CD4-positive, alpha-beta memory T cell (primary cell): ENCODE measurements around the gene COPS4. TPM values are rescaled to one million over a fixed set of nuclear protein-coding genes. Genes with fewer than 3 reads are reported as not detected.
A peak's percentile ranks its signal among the peaks of the same experiment; 100 is the strongest.

Source experiments
- CTCF ChIA-PET: fragments of 350-600 bp; sonication (Branson Sonifier 250); formaldehyde crosslinking; loops from one replicate; lab custom pipeline; 2021; ENCODE audit warnings: inconsistent platforms; ENCODE audit not compliant: partially characterized antibody; lab: Charles Lee
- POLR2A ChIA-PET: fragments of 350-600 bp; sonication (Branson Sonifier 250); formaldehyde crosslinking; loops from one replicate; lab custom pipeline; 2021; ENCODE audit not compliant: partially characterized antibody; lab: Charles Lee
- DNase-seq, 5 donors: peaks; one replicate each; pipeline versions ENCODE4 v3.0.0 to v3.0.0-alpha.2; 2020 to 2022; ENCODE audit warnings: mixed read lengths in 1 of 5
- H3K27ac ChIP-seq: one replicate; pipeline ENCODE4 v1.7.0; 2013; ENCODE audit warnings: low read depth, low read length
- H3K27me3 ChIP-seq: 2 replicates; pipeline ENCODE4 v1.7.0; 2013; ENCODE audit warnings: mild to moderate bottlenecking, low read length, moderate library complexity; ENCODE audit not compliant: insufficient read depth
- H3K36me3 ChIP-seq: 2 replicates; pipeline ENCODE4 v1.7.0; 2013; ENCODE audit warnings: mild to moderate bottlenecking, low read length, moderate library complexity; ENCODE audit not compliant: insufficient read depth
- H3K4me1 ChIP-seq: 2 replicates; pipeline ENCODE4 v1.7.0; 2013; ENCODE audit warnings: mild to moderate bottlenecking, low read length, moderate library complexity; ENCODE audit not compliant: insufficient read depth
- H3K4me3 ChIP-seq, 2 donors: one replicate each; pipeline ENCODE4 v1.7.0; 2013; ENCODE audit warnings: low read length in 2 of 2, mild to moderate bottlenecking in 1 of 2
- H3K9me3 ChIP-seq, 2 donors: one replicate each; pipeline ENCODE4 v1.7.0; 2013; ENCODE audit warnings: low read length in 2 of 2, control low read depth in 1 of 2; ENCODE audit not compliant: control insufficient read depth in 1 of 2
- H3K27ac Mint-ChIP-seq, 7 donors: one replicate each; pipeline ENCODE4 v1.8.0; 2020 to 2021; ENCODE audit warnings: mixed read lengths in 7 of 7, mild to moderate bottlenecking in 6 of 7, inconsistent platforms in 3 of 7, moderate library complexity in 3 of 7
- H3K27me3 Mint-ChIP-seq, 2 donors: one replicate each; pipeline ENCODE4 v1.8.0; 2020 to 2021; ENCODE audit warnings: mixed read lengths in 2 of 2
- H3K36me3 Mint-ChIP-seq, 2 donors: one replicate each; pipeline ENCODE4 v1.8.0; 2020 to 2021; ENCODE audit warnings: mixed read lengths in 2 of 2, inconsistent platforms in 1 of 2, mild to moderate bottlenecking in 1 of 2
- H3K4me1 Mint-ChIP-seq, 4 donors: one replicate each; pipeline ENCODE4 v1.8.0; 2020 to 2021; ENCODE audit warnings: mixed read lengths in 4 of 4, mild to moderate bottlenecking in 1 of 4
- H3K4me3 Mint-ChIP-seq, 8 donors: one replicate each; pipeline ENCODE4 v1.8.0; 2020 to 2021; ENCODE audit warnings: mixed read lengths in 8 of 8, mild to moderate bottlenecking in 7 of 8, moderate library complexity in 6 of 8, inconsistent platforms in 3 of 8
- H3K9me3 Mint-ChIP-seq, 8 donors: one replicate each; pipeline ENCODE4 v1.8.0; 2020 to 2021; ENCODE audit warnings: mixed read lengths in 8 of 8, mild to moderate bottlenecking in 5 of 8, inconsistent platforms in 3 of 8, moderate library complexity in 1 of 8
- intact Hi-C: fragments of 100-400 bp; cut with micrococcal nuclease; formaldehyde crosslinking; loops from one replicate; pipeline ENCODE4 v1.15.1; 2023
- polyA plus RNA-seq, 2 donors: library from polyadenylated mRNA; unstranded; fragments of 300-500 nt; fragmentation: Illumina TruSeq; gene quantifications; one replicate each; pipeline ENCODE4 v1.2.3, GENCODE V29; 2021
- total RNA-seq, 2 experiments: library from RNA; stranded (reverse); gene quantifications; one replicate each; pipeline ENCODE4 v1.2.3, GENCODE V29; 2021

Gene COPS4
- total and polyA plus RNA-seq, 4 experiments from 2014 or later: 24.6 to 91.2 (median 47.9) TPM

GRCh38 chr4:83115000-83115399 is 80.0 kb downstream of the COPS4 start:
- intact Hi-C loops: loop anchor here (1.0 to 5.0 kb wide), 5 partner anchors 11 to 137 kb away; no protein-coding TSS in a partner anchor
- DNase-seq: no peak
- ChIA-PET CTCF (interaction anchor here (0.9 to 8.2 kb wide), 8 partner anchors 9 to 145 kb away, joined by 3 to 125 read pairs (median 10); no protein-coding TSS in a partner anchor), POLR2A (interaction anchor here (0.6 to 9.9 kb wide), 10 partner anchors 9 to 340 kb away, joined by 3 to 130 read pairs (median 6); partner anchors contain the start of genes COPS4 and HELQ)
- peaks cover 23 to 60% (median 34%) of the 10 kb centered on the region in 4 donors for H3K4me1 Mint-ChIP-seq
- H3K27ac Mint-ChIP-seq: peak overlapping the region; percentile 90 to 99 (median 96)
- no peaks in the 10 kb centered on the region for H3K36me3 ChIP-seq
- peaks cover 4 to 33% of the 10 kb centered on the region in 2 donors for H3K36me3 Mint-ChIP-seq
- peaks cover 35% of the 10 kb centered on the region for H3K4me1 ChIP-seq
- H3K27ac ChIP-seq: peak overlapping the region; percentile 57
- H3K9me3 ChIP-seq: no peaks in the 10 kb centered on the region
- peak overlapping the region; percentile 95 to 99 (median 96) for H3K4me3 Mint-ChIP-seq
- no peak overlapping the region for H3K4me3 ChIP-seq
- no peaks in the 10 kb centered on the region for H3K27me3 ChIP-seq
- H3K27me3 Mint-ChIP-seq: no peaks in the 10 kb centered on the region
- H3K9me3 Mint-ChIP-seq: peaks cover 0 to 4% (median 0%) of the 10 kb centered on the region in 8 donors

DNA sequence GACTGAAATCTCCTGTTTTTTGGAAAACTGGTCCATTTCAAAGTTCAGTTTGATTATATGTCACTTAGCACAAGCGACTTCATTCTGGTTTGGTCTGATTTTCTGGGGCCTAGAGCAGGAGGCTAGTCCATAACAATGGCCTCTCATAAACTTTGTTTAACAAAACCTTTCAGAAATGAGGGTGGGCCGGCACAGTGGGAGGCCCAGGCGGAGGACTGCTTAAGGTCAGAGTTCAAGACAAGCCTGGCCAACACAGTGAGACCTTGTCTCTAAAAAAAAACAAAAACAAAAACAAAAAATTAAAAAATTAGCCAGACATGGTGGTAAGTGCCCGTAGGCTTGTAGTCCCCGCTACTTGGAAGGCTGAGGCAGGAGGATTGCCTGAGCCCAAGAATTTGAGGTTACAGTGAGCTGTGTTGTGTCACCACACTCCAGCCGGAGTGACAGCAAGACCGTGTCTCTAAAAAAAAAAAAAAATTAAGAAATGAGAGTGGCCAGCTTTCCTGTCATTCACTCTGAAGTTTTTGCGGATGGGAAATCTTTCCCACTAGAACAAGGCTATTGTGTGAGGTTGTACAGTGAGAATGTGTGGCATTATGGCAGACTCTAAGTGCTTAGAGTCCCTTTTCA is 80.8 kb downstream of the COPS4 start:
- H3K4me3 ChIP-seq: no peak overlapping the region
- H3K9me3 Mint-ChIP-seq: peaks cover 0 to 4% (median 0%) of the 10 kb centered on the region in 8 donors
- H3K4me1 Mint-ChIP-seq: peaks cover 18 to 52% (median 28%) of the 10 kb centered on the region in 4 donors
- POLR2A ChIA-PET: interaction anchor here (0.6 to 9.9 kb wide), 8 partner anchors 8 to 340 kb away, joined by 3 to 130 read pairs (median 16); partner anchors contain the start of genes COPS4 and HELQ
- peak overlapping the region in 1 of 8 donors; percentile 25 for H3K4me3 Mint-ChIP-seq
- peaks cover 32% of the 10 kb centered on the region for H3K4me1 ChIP-seq
- peak overlapping the region; percentile 90 to 99 (median 96) for H3K27ac Mint-ChIP-seq
- H3K27me3 Mint-ChIP-seq: no peaks in the 10 kb centered on the region
- H3K36me3 ChIP-seq: no peaks in the 10 kb centered on the region
- intact Hi-C loops: no loop called here
- CTCF ChIA-PET: interaction anchor here (1.0 to 8.2 kb wide), 7 partner anchors 8 to 136 kb away, joined by 3 to 125 read pairs (median 13); no protein-coding TSS in a partner anchor
- DNase-seq: no peak
- peaks cover 4 to 25% of the 10 kb centered on the region in 2 donors for H3K36me3 Mint-ChIP-seq
- no peaks in the 10 kb centered on the region for H3K27me3 ChIP-seq
- no peaks in the 10 kb centered on the region for H3K9me3 ChIP-seq
- peak overlapping the region; percentile 57 for H3K27ac ChIP-seq

GRCh38 chr4:83118869-83119268 is 83.9 kb downstream of the COPS4 start:
- Mint-ChIP-seq H3K27me3 (no peaks in the 10 kb centered on the region), H3K4me1 (peaks cover 13 to 27% (median 19%) of the 10 kb centered on the region in 4 donors), H3K9me3 (no peaks in the 10 kb centered on the region), H3K27ac (peak overlapping the region in 1 of 7 donors; percentile 82), H3K36me3 (peaks cover 0 to 7% of the 10 kb centered on the region in 2 donors), H3K4me3 (no peak overlapping the region)
- DNase-seq: no peak
- intact Hi-C loops: no loop called here
- H3K4me1 ChIP-seq: peaks cover 16% of the 10 kb centered on the region
- no peak overlapping the region for H3K4me3 ChIP-seq
- H3K9me3 ChIP-seq: no peaks in the 10 kb centered on the region
- H3K36me3 ChIP-seq: no peaks in the 10 kb centered on the region
- H3K27ac ChIP-seq: no peak overlapping the region
- H3K27me3 ChIP-seq: no peaks in the 10 kb centered on the region
- ChIA-PET CTCF (interaction anchor here (1.2 to 1.7 kb wide), 2 partner anchors 9 to 134 kb away, joined by 3 to 11 read pairs; no protein-coding TSS in a partner anchor), POLR2A (interaction anchor here (0.8 kb wide), 1 partner anchor 12 kb away, joined by 3 read pairs; no protein-coding TSS in a partner anchor)

GRCh38 chr4:83121246-83121645 is 86.3 kb downstream of the COPS4 start:
- peaks cover 10 to 24% (median 13%) of the 10 kb centered on the region in 4 donors for H3K4me1 Mint-ChIP-seq
- H3K9me3 Mint-ChIP-seq: no peaks in the 10 kb centered on the region
- H3K4me3 ChIP-seq: no peak overlapping the region
- no peaks in the 10 kb centered on the region for H3K36me3 ChIP-seq
- ChIA-PET CTCF (interaction anchor here (0.9 kb wide), 1 partner anchor 8 kb away, joined by 3 read pairs; no protein-coding TSS in a partner anchor), POLR2A (no interaction called here)
- intact Hi-C loops: no loop called here
- no peak overlapping the region for H3K27ac Mint-ChIP-seq
- no peak overlapping the region for H3K4me3 Mint-ChIP-seq
- H3K4me1 ChIP-seq: peaks cover 7% of the 10 kb centered on the region
- DNase-seq: no peak
- H3K27me3 ChIP-seq: no peaks in the 10 kb centered on the region
- H3K27ac ChIP-seq: no peak overlapping the region
- no peaks in the 10 kb centered on the region for H3K27me3 Mint-ChIP-seq
- H3K36me3 Mint-ChIP-seq: no peaks in the 10 kb centered on the region
- H3K9me3 ChIP-seq: no peaks in the 10 kb centered on the region

DNA sequence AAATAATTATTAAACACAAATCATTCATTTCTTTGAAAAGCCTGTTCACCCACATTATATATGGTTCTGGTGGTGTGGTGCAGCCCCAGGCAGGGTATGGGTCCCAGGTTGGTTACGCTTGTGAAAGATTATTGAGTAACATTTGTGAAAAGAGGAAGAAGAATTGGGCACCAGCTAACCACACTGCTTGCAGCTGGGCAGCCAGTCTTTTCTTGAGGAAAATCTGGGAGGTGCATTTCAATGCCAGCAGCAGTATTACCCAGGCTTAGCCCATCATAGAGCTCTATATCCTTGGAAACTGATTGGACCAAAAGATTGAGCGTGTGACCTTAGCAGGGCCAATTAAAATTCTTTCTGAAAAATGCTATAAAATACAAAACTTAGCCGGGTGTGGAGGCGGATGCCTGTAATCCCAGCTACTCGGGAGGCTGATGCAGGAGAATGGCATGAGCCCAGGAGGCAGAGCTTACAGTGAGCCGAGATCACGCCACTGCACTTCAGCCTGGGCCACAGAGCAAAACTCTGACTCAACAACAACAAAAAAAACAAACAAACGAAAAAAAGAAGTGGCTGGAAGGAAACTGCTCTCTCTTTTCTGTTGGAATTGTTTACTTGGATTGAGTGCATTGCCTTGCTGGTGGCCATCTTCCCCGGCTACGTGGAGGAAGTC is 89.3 kb downstream of the COPS4 start:
- H3K4me1 ChIP-seq: peaks cover 12% of the 10 kb centered on the region
- ChIA-PET POLR2A (interaction anchor here (0.6 to 2.5 kb wide), 4 partner anchors 9 to 14 kb away, joined by 4 to 26 read pairs (median 12); partner anchors contain the start of gene PLAC8), CTCF (interaction anchor here (0.7 to 5.4 kb wide), 6 partner anchors 10 to 143 kb away, joined by 3 to 34 read pairs (median 9); partner anchors contain the start of gene PLAC8)
- H3K4me1 Mint-ChIP-seq: peaks cover 8 to 17% (median 11%) of the 10 kb centered on the region in 4 donors
- intact Hi-C loops: no loop called here
- peak overlapping the region in 2 of 8 donors; percentile 15 to 25 for H3K4me3 Mint-ChIP-seq
- H3K36me3 Mint-ChIP-seq: no peaks in the 10 kb centered on the region
- H3K27me3 ChIP-seq: no peaks in the 10 kb centered on the region
- H3K27me3 Mint-ChIP-seq: no peaks in the 10 kb centered on the region
- H3K27ac ChIP-seq: no peak overlapping the region
- H3K27ac Mint-ChIP-seq: peak overlapping the region in 2 of 7 donors; percentile 17 to 31
- peaks cover 0 to 3% (median 0%) of the 10 kb centered on the region in 8 donors for H3K9me3 Mint-ChIP-seq
- DNase-seq: no peak
- no peak overlapping the region for H3K4me3 ChIP-seq
- H3K36me3 ChIP-seq: no peaks in the 10 kb centered on the region
- no peaks in the 10 kb centered on the region for H3K9me3 ChIP-seq
